HepG2 (cell line): ENCODE results near the gene GLRA3. TPM values are rescaled to one million over a fixed set of nuclear protein-coding genes. Genes with fewer than 3 reads are reported as not detected.

Experiments used
- ATAC-seq: fragments of 200-7000 bp; cut with Tn5 transposase; 3 replicates; pipeline ENCODE4 v1.9.1; 2020; ENCODE audit warnings: mild to moderate bottlenecking, moderate library complexity
- BruUV-seq: library from RNA; stranded (reverse); fragments of 400-500 nt; replicated peaks from 2 replicates; lab custom pipeline; 2021; lab: Mats Ljungman, UMichigan
- CTCF ChIA-PET: fragments of 300-600 bp; formaldehyde crosslinking; extraction: SDS; loops from one replicate; lab custom pipeline; 2021; ENCODE audit warnings: low total read pairs, inconsistent platforms, low intra/inter-chr PET ratio; lab: Yijun Ruan, JAX
- POLR2A ChIA-PET: fragments of 350-600 bp; sonication (Branson Sonifier 250); formaldehyde crosslinking; loops from one replicate; lab custom pipeline; 2020; ENCODE audit warnings: antibody characterized with exemption, inconsistent platforms; lab: Yijun Ruan, JAX
- DNase-seq: peaks from one replicate; pipeline ENCODE4 v3.0.0-alpha.2; 2015; ENCODE audit warnings: low spot score
- FAIRE-seq: peaks from 3 replicates; lab custom pipeline; 2011; peaks lifted over from hg19 to GRCh38; lab: Jason Lieb, UNC
- H2AFZ ChIP-seq: one replicate; pipeline ENCODE4 v1.6.1; 2011; ENCODE audit warnings: low read length, inconsistent platforms
- H3K27ac ChIP-seq: fragments of 300-600 bp; 3 replicates; pipeline ENCODE4 v1.8.0; 2011; ENCODE audit warnings: mixed run types, mild to moderate bottlenecking, mixed read lengths, low read length, inconsistent platforms; ENCODE audit not compliant: insufficient read depth; ENCODE audit errors: extremely low read length
- H3K27me3 ChIP-seq, 2 experiments: fragments of 200-600 bp in 1 of 2; 2 replicates in 1 of 2; 3 replicates in 1 of 2; pipeline versions ENCODE4 v1.6.0 to v1.8.0; 2011; ENCODE audit warnings: low read length in 2 of 2, mild to moderate bottlenecking in 2 of 2, moderate library complexity in 2 of 2, inconsistent platforms in 1 of 2; ENCODE audit not compliant: insufficient read depth in 2 of 2, control insufficient read depth in 1 of 2
- H3K36me3 ChIP-seq, 2 experiments: fragments of 200-600 bp in 1 of 2; replicated peaks in 1 of 2; 2 replicates in 1 of 2; 3 replicates in 1 of 2; pipeline versions ENCODE4 v1.5.1 to v1.8.0; 2011; ENCODE audit warnings: low read length in 2 of 2, inconsistent platforms in 1 of 2; ENCODE audit not compliant: insufficient read depth in 2 of 2, control insufficient read depth in 1 of 2
- H3K4me1 ChIP-seq: 2 replicates; pipeline ENCODE4 v1.5.1; 2012; ENCODE audit warnings: low read length, inconsistent platforms; ENCODE audit not compliant: insufficient read depth
- H3K4me2 ChIP-seq: 2 replicates; pipeline ENCODE4 v1.6.0; 2011; ENCODE audit warnings: low read depth, low read length, inconsistent platforms
- H3K4me3 ChIP-seq, 3 experiments: fragments of 200-600 bp in 1 of 3; sonication (generic), shearing (Covaris generic) in 1 of 3; replicated peaks in 1 of 3; 2 replicates each; pipeline ENCODE4 v1.5.1; 2011 to 2016; ENCODE audit warnings: low read length in 3 of 3, inconsistent platforms in 2 of 3, low read depth in 2 of 3, mild to moderate bottlenecking in 2 of 3, control low read depth in 1 of 3, mixed read lengths in 1 of 3; ENCODE audit not compliant: insufficient read depth in 1 of 3
- H3K79me2 ChIP-seq: one replicate; pipeline ENCODE4 v1.6.1; 2011; ENCODE audit warnings: low read length, inconsistent platforms; ENCODE audit not compliant: insufficient read depth
- H3K9ac ChIP-seq: 2 replicates; pipeline ENCODE4 v1.6.0; 2011; ENCODE audit warnings: mild to moderate bottlenecking, low read depth, low read length, inconsistent platforms; ENCODE audit not compliant: insufficient read depth
- H3K9me3 ChIP-seq: 2 replicates; pipeline ENCODE4 v1.5.1; 2012; ENCODE audit warnings: mild to moderate bottlenecking, low read length
- H4K20me1 ChIP-seq: 2 replicates; pipeline ENCODE4 v1.6.0; 2011; ENCODE audit warnings: inconsistent platforms, mild to moderate bottlenecking, low read length, moderate library complexity; ENCODE audit not compliant: insufficient read depth
- CEBPB ChIP-seq: IDR thresholded peaks from 2 replicates; pipeline ENCODE4 v1.6.1; 2011; ENCODE audit warnings: low read depth, low read length, improper control_type of control experiment, borderline replicate concordance
- RFX1 ChIP-seq: fragments of 450-650 bp; IDR thresholded peaks from 2 replicates; pipeline ENCODE4 v1.6.1; 2017
- TBX3 ChIP-seq: fragments of 450-650 bp; IDR thresholded peaks from 2 replicates; pipeline ENCODE4 v1.6.1; 2017; ENCODE audit warnings: antibody characterized with exemption, mild to moderate bottlenecking, inconsistent platforms, borderline replicate concordance
- ZFAT ChIP-seq: sonication (generic); formaldehyde crosslinking; conservative IDR thresholded peaks from 2 replicates; pipeline ENCODE4 v1.8.1; 2023; ENCODE audit warnings: missing genetic modification reagents, inconsistent platforms
- ZNF205 ChIP-seq: IDR thresholded peaks from 2 replicates; pipeline ENCODE4 v1.6.1; 2018; ENCODE audit warnings: missing biosample characterization, missing genetic modification reagents
- ZNF644 ChIP-seq: IDR thresholded peaks from 2 replicates; pipeline ENCODE4 v1.6.1; 2016; ENCODE audit warnings: low read depth
- WGBS: methylation state at CpG from one replicate; pipeline ENCODE4 v1.1.6; 2017; ENCODE audit warnings: low lambda C conversion rate; 5-methylcytosine and 5-hydroxymethylcytosine counted together
- in situ Hi-C: cut with HindIII; loops from 2 replicates; pipeline ENCODE4 v1.10.0; 2017; ENCODE audit warnings: low pct_unique_long_range_greater_than_20kb; ENCODE audit not compliant: extremely low pct_ligation_motif_present
- intact Hi-C: fragments of 100-400 bp; cut with micrococcal nuclease; formaldehyde crosslinking; loops from one replicate; pipeline ENCODE4 v1.10.0; 2022; ENCODE audit not compliant: unreplicated experiment
- polyA plus RNA-seq, 8 experiments: library from polyadenylated mRNA; depleted of rRNA in 3 of 8; stranded (reverse) in 7 of 8; unstranded in 1 of 8; fragments of >200 nt; fragmentation: Illumina TruSeq in 4 of 8; extraction: Trizol in 4 of 8; gene quantifications; 2 replicates each; pipeline versions ENCODE4 v1.2.1 to v1.2.3, GENCODE V29; 2011 to 2016; ENCODE audit warnings: low read depth in 4 of 8, missing spikeins in 1 of 8, mixed read lengths in 1 of 8; ENCODE audit not compliant: insufficient read depth in 1 of 8
- total RNA-seq, 5 experiments: library from RNA; depleted of rRNA; stranded (reverse); fragments of >200 nt; fragmentation: Illumina TruSeq; extraction: Trizol; gene quantifications; 2 replicates each; pipeline ENCODE4 v1.2.3, GENCODE V29; 2016; ENCODE audit warnings: low read depth in 1 of 5
- TF ChIP-seq, protein P1 (sequence below): IDR thresholded peaks from 2 replicates; pipeline ENCODE4 v1.6.1; 2016; ENCODE audit warnings: missing compliant biosample characterization, missing genetic modification reagents, borderline replicate concordance
- TF ChIP-seq, protein P2 (sequence below): sonication (generic); formaldehyde crosslinking; IDR thresholded peaks from 2 replicates; pipeline ENCODE4 v1.8.0; 2022; ENCODE audit warnings: missing genetic modification reagents, mild to moderate bottlenecking, inconsistent platforms, borderline replicate concordance

The GLRA3 gene
- total and polyA plus RNA-seq, 2 of the 13 experiments (the other 11 are each of a cell fraction or from before 2014, with no cell fraction given), result not detected

GRCh38 chr4:174604198-174604597, 224.8 kb downstream of the GLRA3 start:
- no peaks in the 10 kb centered on the region for H3K79me2 ChIP-seq
- 11% methylated on average over 4 of the region's 4 CpGs for WGBS
- TF ChIP-seq, protein P1, sequence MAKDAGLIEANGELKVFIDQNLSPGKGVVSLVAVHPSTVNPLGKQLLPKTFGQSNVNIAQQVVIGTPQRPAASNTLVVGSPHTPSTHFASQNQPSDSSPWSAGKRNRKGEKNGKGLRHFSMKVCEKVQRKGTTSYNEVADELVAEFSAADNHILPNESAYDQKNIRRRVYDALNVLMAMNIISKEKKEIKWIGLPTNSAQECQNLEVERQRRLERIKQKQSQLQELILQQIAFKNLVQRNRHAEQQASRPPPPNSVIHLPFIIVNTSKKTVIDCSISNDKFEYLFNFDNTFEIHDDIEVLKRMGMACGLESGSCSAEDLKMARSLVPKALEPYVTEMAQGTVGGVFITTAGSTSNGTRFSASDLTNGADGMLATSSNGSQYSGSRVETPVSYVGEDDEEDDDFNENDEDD (CRISPR knock-in tag), result no peak
- TF ChIP-seq CEBPB, result 0 out of 2 replicates have a peak, but pooled peaks have one; percentile 23
- TF ChIP-seq, all 625 proteins: peak for 1
- H3K36me3 ChIP-seq, result no peaks in the 10 kb centered on the region
- in situ Hi-C loops, result no loop called here
- H3K4me3 ChIP-seq, result no peak overlapping the region
- H3K27ac ChIP-seq, result no peak overlapping the region
- no peak overlapping the region for H3K9ac ChIP-seq
- POLR2A ChIA-PET, result no interaction called here
- H3K9me3 ChIP-seq, result no peaks in the 10 kb centered on the region
- intact Hi-C loops, result no loop called here
- DNase-seq (no peak), FAIRE-seq (no peak), ATAC-seq (no peak)
- no peak overlapping the region for H3K4me2 ChIP-seq
- H2AFZ ChIP-seq, result no peak overlapping the region
- CTCF ChIA-PET, result no interaction called here
- no peaks in the 10 kb centered on the region for H3K27me3 ChIP-seq
- BruUV-seq, result no TSS peak
- no peaks in the 10 kb centered on the region for H3K4me1 ChIP-seq
- H4K20me1 ChIP-seq, result no peaks in the 10 kb centered on the region

DNA sequence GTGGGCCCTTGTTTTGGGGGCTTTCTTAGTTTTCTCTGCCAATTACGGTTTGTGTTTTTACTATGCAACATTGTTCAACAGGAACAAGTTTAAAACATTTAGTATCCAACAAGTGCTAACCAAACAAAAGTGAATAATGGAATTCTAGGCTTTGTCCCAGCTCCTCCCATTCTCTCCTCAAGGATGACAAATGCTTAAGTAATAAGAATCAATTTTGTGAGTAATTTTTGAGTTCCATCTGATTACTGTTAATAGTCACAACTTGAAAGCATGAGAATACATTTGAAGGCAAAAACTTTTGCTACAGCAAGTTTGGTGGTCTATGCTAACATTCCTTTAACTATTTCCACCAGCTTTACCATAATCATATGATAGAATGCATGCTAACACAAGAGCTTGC, 228.7 kb downstream of the GLRA3 start:
- 0% methylated on average over 1 of the region's 1 CpG for WGBS
- BruUV-seq, result no TSS peak
- intact Hi-C loops (no loop called here), in situ Hi-C loops (no loop called here)
- FAIRE-seq (no peak), DNase-seq (no peak), ATAC-seq (no peak)
- POLR2A ChIA-PET, result no interaction called here
- Histone ChIP-seq H3K36me3 (no peaks in the 10 kb centered on the region), H3K4me3 (no peak overlapping the region), H3K9me3 (no peaks in the 10 kb centered on the region), H2AFZ (no peak overlapping the region), H3K27me3 (no peaks in the 10 kb centered on the region), H3K4me1 (no peaks in the 10 kb centered on the region), H4K20me1 (no peaks in the 10 kb centered on the region), H3K9ac (no peak overlapping the region), H3K4me2 (no peak overlapping the region), H3K79me2 (no peaks in the 10 kb centered on the region), H3K27ac (no peak overlapping the region)
- CTCF ChIA-PET, result no interaction called here
- no peak for TF ChIP-seq RFX1
- TF ChIP-seq, protein P2, sequence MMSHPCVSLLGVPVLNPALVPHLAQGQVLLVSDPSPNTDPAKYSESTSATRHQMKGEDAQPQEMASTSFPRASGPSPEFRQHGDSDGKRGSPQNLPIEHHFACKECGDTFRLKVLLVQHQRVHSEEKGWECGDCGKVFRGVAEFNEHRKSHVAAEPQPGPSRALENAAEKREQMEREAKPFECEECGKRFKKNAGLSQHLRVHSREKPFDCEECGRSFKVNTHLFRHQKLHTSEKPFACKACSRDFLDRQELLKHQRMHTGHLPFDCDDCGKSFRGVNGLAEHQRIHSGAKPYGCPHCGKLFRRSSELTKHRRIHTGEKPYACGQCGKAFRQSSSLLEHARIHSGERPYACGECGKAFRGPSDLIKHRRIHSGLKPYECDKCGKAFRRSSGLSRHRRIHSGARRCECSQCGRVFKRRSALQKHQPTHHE (CRISPR knock-in tag), result no peak
- no peak for TF ChIP-seq ZNF205 (CRISPR knock-in tag)
- no peak for TF ChIP-seq TBX3
- no peak for TF ChIP-seq ZFAT (CRISPR knock-in tag)
- no peak for TF ChIP-seq ZNF644 (CRISPR knock-in tag)
